Stimulated activated CD8-positive, alpha-beta memory T cell treated with anti-CD3 and anti-CD28 coated beads, Interleukin-12 subunit alpha, Interleukin-12 subunit beta, amount 100 ng/mL, for 24 hours (primary cell): ENCODE data around the gene HAGH.

Experiments used
- DNase-seq: peaks from one replicate; pipeline ENCODE4 v3.0.0-alpha.2; 2020; ENCODE audit errors: extremely low read depth

Gene HAGH

GRCh38 chr16:1762196-1762878, 64.3 kb downstream of the HAGH start:
- DNase-seq: no peak

- DNase-seq: no peak
Observed at GRCh38 chr16:1761751-1762150, 64.9 kb downstream of the HAGH start.

GRCh38 chr16:1760911-1761310, 65.7 kb downstream of the HAGH start:
- DNase-seq: no peak

DNA sequence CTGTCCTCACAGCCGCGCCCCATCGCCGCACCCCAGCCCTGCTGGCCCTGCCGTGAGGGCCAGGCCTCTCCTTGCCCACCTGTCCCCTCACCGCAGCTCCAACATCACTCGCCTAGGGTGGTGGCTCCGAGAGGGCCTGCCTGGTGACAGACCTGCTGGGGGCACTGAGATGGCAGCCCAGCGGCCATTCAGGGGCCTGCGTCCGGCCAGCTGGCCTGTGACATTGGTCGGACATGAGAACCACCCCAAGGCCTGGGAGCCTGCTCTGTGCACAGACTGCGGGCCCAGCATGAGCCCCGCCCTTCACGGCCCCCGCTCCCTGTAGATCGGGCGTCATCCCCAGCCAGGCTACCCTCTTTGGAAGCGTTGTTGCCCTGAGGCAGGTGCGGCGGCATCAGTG, 67.1 kb downstream of the HAGH start:
- DNase-seq: no peak

DNA sequence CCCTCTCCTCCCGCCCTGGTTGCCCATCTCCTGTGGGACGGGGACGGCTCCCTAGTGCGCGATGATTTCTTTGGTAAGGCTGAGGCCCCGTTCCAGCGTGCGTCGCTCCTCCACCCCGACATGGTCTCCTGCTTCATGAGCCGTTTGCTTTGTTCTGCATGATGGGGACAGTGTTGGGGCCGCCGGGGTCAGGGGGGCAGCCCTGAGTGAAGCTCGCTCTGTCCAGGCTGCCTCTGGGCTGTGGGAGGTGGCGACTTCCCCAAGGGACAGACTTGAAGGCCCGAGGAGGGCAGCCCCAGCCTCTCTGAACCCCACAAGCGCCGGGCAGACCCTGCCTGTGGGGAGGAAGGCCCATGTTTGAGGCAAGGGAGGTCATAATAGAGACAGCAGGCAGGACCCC, 67.7 kb downstream of the HAGH start:
- no peak for DNase-seq

- no peak for DNase-seq
Observed at GRCh38 chr16:1757714-1758461, 68.7 kb downstream of the HAGH start.
